ENCODE data around the gene RITA1. TPM values are rescaled to one million over a fixed set of nuclear protein-coding genes. Genes with fewer than 3 reads are reported as not detected.
A peak's percentile ranks its signal among the peaks of the same experiment; 100 is the strongest.

Gene RITA1
- total RNA-seq, 2 donors from 2014 or later = 15.8 to 26.3 TPM

GRCh38 chr12:113230315-113231234, 45.1 kb downstream of the RITA1 start:
- ATAC-seq (peak in 1 of 2 donors; percentile 51), DNase-seq (ENCODE audit: low spot score in 2 of 2) (no peak)
- Mint-ChIP-seq H3K27ac (peak overlapping the region; percentile 87 to 91), H3K9me3 (no peaks in the 10 kb centered on the region), H3K36me3 (peaks cover 18 to 53% of the 10 kb centered on the region in 2 donors)

- ATAC-seq = no peak
- Mint-ChIP-seq H3K27ac (no peak overlapping the region), H3K9me3 (no peaks in the 10 kb centered on the region), H3K36me3 (peaks cover 18 to 53% of the 10 kb centered on the region in 2 donors)
- DNase-seq (ENCODE audit: low spot score in 2 of 2) = peak in 1 of 2 donors; percentile 25
These were observed 45.9 kb downstream of the RITA1 start for GRCh38 chr12:113231235-113232088.

GRCh38 chr12:113232089-113232839, 46.7 kb downstream of the RITA1 start:
- H3K9me3 Mint-ChIP-seq = no peaks in the 10 kb centered on the region
- H3K27ac Mint-ChIP-seq = peak overlapping the region; percentile 44 to 79
- peak in 1 of 2 donors; percentile 52 for DNase-seq (ENCODE audit: low spot score in 2 of 2)
- H3K36me3 Mint-ChIP-seq = peaks cover 18 to 53% of the 10 kb centered on the region in 2 donors
- ATAC-seq = no peak

GRCh38 chr12:113232840-113233585, 47.5 kb downstream of the RITA1 start:
- DNase-seq (ENCODE audit: low spot score in 2 of 2) (peak; percentile 59 to 61), ATAC-seq (peak; percentile 44 to 79)
- H3K27ac Mint-ChIP-seq = peak overlapping the region; percentile 79 to 93
- peaks cover 18 to 45% of the 10 kb centered on the region in 2 donors for H3K36me3 Mint-ChIP-seq
- no peaks in the 10 kb centered on the region for H3K9me3 Mint-ChIP-seq

- Mint-ChIP-seq H3K27ac (peak overlapping the region; percentile 55 to 79), H3K36me3 (peaks cover 18 to 37% of the 10 kb centered on the region in 2 donors), H3K9me3 (no peaks in the 10 kb centered on the region)
- ATAC-seq (no peak), DNase-seq (ENCODE audit: low spot score in 2 of 2) (no peak)
These were observed 48.4 kb downstream of the RITA1 start for GRCh38 chr12:113233967-113234366.

- ATAC-seq (no peak), DNase-seq (ENCODE audit: low spot score in 2 of 2) (peak in 1 of 2 donors; percentile 21)
- Mint-ChIP-seq H3K27ac (no peak overlapping the region), H3K36me3 (peaks cover 18 to 37% of the 10 kb centered on the region in 2 donors), H3K9me3 (no peaks in the 10 kb centered on the region)
These were observed 49.0 kb downstream of the RITA1 start for GRCh38 chr12:113234483-113234882.

GRCh38 chr12:113235976-113236375, 50.5 kb downstream of the RITA1 start:
- Mint-ChIP-seq H3K27ac (peak overlapping the region in 1 of 2 donors; percentile 18), H3K36me3 (peaks cover 18 to 30% of the 10 kb centered on the region in 2 donors), H3K9me3 (no peaks in the 10 kb centered on the region)
- no peak for ATAC-seq
- peak in 1 of 2 donors; percentile 48 for DNase-seq (ENCODE audit: low spot score in 2 of 2)

GRCh38 chr12:113236539-113237399, 51.2 kb downstream of the RITA1 start:
- no peak for DNase-seq (ENCODE audit: low spot score in 2 of 2)
- Mint-ChIP-seq H3K9me3 (no peaks in the 10 kb centered on the region), H3K27ac (peak overlapping the region in 1 of 2 donors; percentile 47), H3K36me3 (peaks cover 18 to 24% of the 10 kb centered on the region in 2 donors)
- ATAC-seq = no peak

- Mint-ChIP-seq H3K27ac (no peak overlapping the region), H3K36me3 (peaks cover 10 to 20% of the 10 kb centered on the region in 2 donors), H3K9me3 (no peaks in the 10 kb centered on the region)
- DNase-seq (ENCODE audit: low spot score in 2 of 2) (no peak), ATAC-seq (no peak)
These were observed 52.2 kb downstream of the RITA1 start for GRCh38 chr12:113237748-113238147.

- no peak for ATAC-seq
- peak in 1 of 2 donors; percentile 40 for DNase-seq (ENCODE audit: low spot score in 2 of 2)
- peak overlapping the region in 1 of 2 donors; percentile 33 for H3K27ac Mint-ChIP-seq
- H3K36me3 Mint-ChIP-seq = peaks cover 4 to 15% of the 10 kb centered on the region in 2 donors
- no peaks in the 10 kb centered on the region for H3K9me3 Mint-ChIP-seq
These were observed 52.8 kb downstream of the RITA1 start for GRCh38 chr12:113238309-113238708.

GRCh38 chr12:113239288-113239771, 53.8 kb downstream of the RITA1 start:
- Mint-ChIP-seq H3K27ac (peak overlapping the region in 1 of 2 donors; percentile 33), H3K9me3 (no peaks in the 10 kb centered on the region), H3K36me3 (peaks cover 0 to 5% of the 10 kb centered on the region in 2 donors)
- ATAC-seq (peak; percentile 34 to 46), DNase-seq (ENCODE audit: low spot score in 2 of 2) (no peak)

GRCh38 chr12:113239811-113240331, 54.4 kb downstream of the RITA1 start:
- Mint-ChIP-seq H3K36me3 (peaks cover 0 to 5% of the 10 kb centered on the region in 2 donors), H3K27ac (no peak overlapping the region), H3K9me3 (no peaks in the 10 kb centered on the region)
- no peak for ATAC-seq
- no peak for DNase-seq (ENCODE audit: low spot score in 2 of 2)

- DNase-seq (ENCODE audit: low spot score in 2 of 2) (no peak), ATAC-seq (no peak)
- H3K36me3 Mint-ChIP-seq = peaks cover 0 to 5% of the 10 kb centered on the region in 2 donors
- peak overlapping the region in 1 of 2 donors; percentile 22 for H3K27ac Mint-ChIP-seq
- no peaks in the 10 kb centered on the region for H3K9me3 Mint-ChIP-seq
These were observed 54.9 kb downstream of the RITA1 start for GRCh38 chr12:113240395-113240794.

GRCh38 chr12:113241191-113242025, 55.9 kb downstream of the RITA1 start:
- Mint-ChIP-seq H3K36me3 (peaks cover 0 to 9% of the 10 kb centered on the region in 2 donors), H3K9me3 (no peaks in the 10 kb centered on the region), H3K27ac (peak overlapping the region in 1 of 2 donors; percentile 22)
- no peak for DNase-seq (ENCODE audit: low spot score in 2 of 2)
- no peak for ATAC-seq

Measured in activated naive CD4-positive, alpha-beta T cell treated with anti-CD3 and anti-CD28 coated beads, Interleukin-2, amount 50 U/mL, for 72 hours (primary cell).